Duodenal mucosa (tissue), 2 donors: ENCODE data around the gene EML2.

ENCODE experiments used
- H3K27ac ChIP-seq: one replicate; pipeline ENCODE4 v1.7.0; 2013; ENCODE audit warnings: low read depth, low read length
- H3K27me3 ChIP-seq, 2 donors: one replicate each; pipeline ENCODE4 v1.7.0; 2013; ENCODE audit warnings: low read length in 2 of 2, control low read depth in 1 of 2; ENCODE audit not compliant: insufficient read depth in 2 of 2, control insufficient read depth in 1 of 2
- H3K36me3 ChIP-seq, 2 donors: one replicate each; pipeline ENCODE4 v1.7.0; 2013; ENCODE audit warnings: low read length in 2 of 2, control low read depth in 1 of 2; ENCODE audit not compliant: insufficient read depth in 2 of 2, control insufficient read depth in 1 of 2
- H3K4me1 ChIP-seq, 2 donors: one replicate each; pipeline ENCODE4 v1.7.0; 2013; ENCODE audit warnings: low read length in 2 of 2, control low read depth in 1 of 2; ENCODE audit not compliant: insufficient read depth in 2 of 2, control insufficient read depth in 1 of 2
- H3K4me3 ChIP-seq, 2 donors: one replicate each; pipeline ENCODE4 v1.7.0; 2013; ENCODE audit warnings: low read length in 2 of 2, low read depth in 1 of 2
- H3K9ac ChIP-seq, 2 donors: one replicate each; pipeline ENCODE4 v1.7.0; 2013; ENCODE audit warnings: low read length in 2 of 2, low read depth in 1 of 2
- H3K9me3 ChIP-seq, 2 donors: one replicate each; pipeline ENCODE4 v1.7.0; 2013; ENCODE audit warnings: low read length in 2 of 2, control low read depth in 1 of 2; ENCODE audit not compliant: control insufficient read depth in 1 of 2

The EML2 gene

DNA sequence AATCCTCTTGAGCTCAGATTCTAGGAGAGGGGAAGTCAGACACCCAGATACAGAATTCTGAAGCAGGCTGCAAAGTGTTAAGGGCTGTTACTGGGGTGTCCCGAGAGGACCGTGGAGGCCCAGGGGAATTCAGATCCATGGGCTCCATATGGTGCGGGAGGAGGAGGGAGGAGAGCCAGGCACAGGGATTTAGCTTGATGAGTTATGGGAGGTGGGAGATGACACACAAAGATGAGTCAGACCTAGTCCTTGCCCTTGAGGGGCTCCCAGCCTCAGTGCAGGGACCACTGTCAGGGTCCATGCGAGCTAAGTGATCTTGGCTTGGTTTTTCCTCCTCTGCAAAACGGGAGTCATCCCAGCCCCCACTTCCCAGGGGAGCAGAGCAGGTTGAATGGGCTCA lies 14.4 kb upstream of the EML2 start:
- Histone ChIP-seq H3K9ac (no peak overlapping the region), H3K27ac (no peak overlapping the region), H3K9me3 (no peaks in the 10 kb centered on the region), H3K4me1 (no peaks in the 10 kb centered on the region), H3K4me3 (no peak overlapping the region), H3K36me3 (no peaks in the 10 kb centered on the region), H3K27me3 (no peaks in the 10 kb centered on the region)

DNA sequence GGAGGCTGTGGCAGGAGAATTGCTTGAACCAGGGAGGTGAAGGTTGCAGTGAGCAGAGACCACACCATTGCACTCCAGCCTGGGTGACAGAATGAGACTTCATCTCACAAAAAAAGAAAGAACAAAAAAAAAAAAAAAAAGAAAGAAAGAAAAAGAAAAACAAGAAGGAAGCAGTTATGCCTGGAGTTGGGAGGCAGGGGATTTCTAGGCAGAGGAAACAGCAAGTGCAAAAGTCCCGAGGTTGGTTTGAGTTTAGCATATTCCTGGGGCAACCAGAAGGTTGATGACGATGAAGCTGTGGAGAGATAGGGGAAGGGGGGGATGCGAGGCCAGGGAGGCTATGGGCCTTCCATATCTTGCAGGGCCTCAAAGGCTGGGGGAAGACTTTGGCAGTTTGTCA lies 11.5 kb upstream of the EML2 start:
- Histone ChIP-seq H3K36me3 (no peaks in the 10 kb centered on the region), H3K27me3 (no peaks in the 10 kb centered on the region), H3K9me3 (no peaks in the 10 kb centered on the region), H3K4me1 (peaks cover 0 to 7% of the 10 kb centered on the region in 2 donors), H3K4me3 (no peak overlapping the region), H3K9ac (no peak overlapping the region), H3K27ac (no peak overlapping the region)

GRCh38 chr19:45646345-45646698 lies 7.1 kb upstream of the EML2 start:
- Histone ChIP-seq H3K36me3 (no peaks in the 10 kb centered on the region), H3K4me3 (peak overlapping the region in 1 of 2 donors; percentile 43), H3K4me1 (peaks cover 19 to 22% of the 10 kb centered on the region in 2 donors), H3K9ac (no peak overlapping the region), H3K27ac (no peak overlapping the region), H3K27me3 (peaks cover 12 to 22% of the 10 kb centered on the region in 2 donors), H3K9me3 (no peaks in the 10 kb centered on the region)

GRCh38 chr19:45645631-45646344 lies 6.6 kb upstream of the EML2 start:
- no peaks in the 10 kb centered on the region for H3K9me3 ChIP-seq
- peaks cover 24 to 28% of the 10 kb centered on the region in 2 donors for H3K4me1 ChIP-seq
- H3K4me3 ChIP-seq: peak overlapping the region; percentile 43 to 46
- H3K27me3 ChIP-seq: peaks cover 12 to 22% of the 10 kb centered on the region in 2 donors
- no peaks in the 10 kb centered on the region for H3K36me3 ChIP-seq
- H3K27ac ChIP-seq: no peak overlapping the region
- H3K9ac ChIP-seq: no peak overlapping the region

- H3K36me3 ChIP-seq: no peaks in the 10 kb centered on the region
- peaks cover 26 to 29% of the 10 kb centered on the region in 2 donors for H3K4me1 ChIP-seq
- peak overlapping the region; percentile 43 to 46 for H3K4me3 ChIP-seq
- no peak overlapping the region for H3K27ac ChIP-seq
- H3K27me3 ChIP-seq: peaks cover 12 to 22% of the 10 kb centered on the region in 2 donors
- H3K9me3 ChIP-seq: no peaks in the 10 kb centered on the region
- no peak overlapping the region for H3K9ac ChIP-seq
Measured at GRCh38 chr19:45645068-45645630, 6.0 kb upstream of the EML2 start.

GRCh38 chr19:45643927-45644771 lies 5.0 kb upstream of the EML2 start:
- Histone ChIP-seq H3K27ac (no peak overlapping the region), H3K9me3 (no peaks in the 10 kb centered on the region), H3K4me3 (no peak overlapping the region), H3K9ac (no peak overlapping the region), H3K4me1 (peaks cover 26 to 29% of the 10 kb centered on the region in 2 donors), H3K27me3 (peaks cover 12 to 22% of the 10 kb centered on the region in 2 donors), H3K36me3 (no peaks in the 10 kb centered on the region)

DNA sequence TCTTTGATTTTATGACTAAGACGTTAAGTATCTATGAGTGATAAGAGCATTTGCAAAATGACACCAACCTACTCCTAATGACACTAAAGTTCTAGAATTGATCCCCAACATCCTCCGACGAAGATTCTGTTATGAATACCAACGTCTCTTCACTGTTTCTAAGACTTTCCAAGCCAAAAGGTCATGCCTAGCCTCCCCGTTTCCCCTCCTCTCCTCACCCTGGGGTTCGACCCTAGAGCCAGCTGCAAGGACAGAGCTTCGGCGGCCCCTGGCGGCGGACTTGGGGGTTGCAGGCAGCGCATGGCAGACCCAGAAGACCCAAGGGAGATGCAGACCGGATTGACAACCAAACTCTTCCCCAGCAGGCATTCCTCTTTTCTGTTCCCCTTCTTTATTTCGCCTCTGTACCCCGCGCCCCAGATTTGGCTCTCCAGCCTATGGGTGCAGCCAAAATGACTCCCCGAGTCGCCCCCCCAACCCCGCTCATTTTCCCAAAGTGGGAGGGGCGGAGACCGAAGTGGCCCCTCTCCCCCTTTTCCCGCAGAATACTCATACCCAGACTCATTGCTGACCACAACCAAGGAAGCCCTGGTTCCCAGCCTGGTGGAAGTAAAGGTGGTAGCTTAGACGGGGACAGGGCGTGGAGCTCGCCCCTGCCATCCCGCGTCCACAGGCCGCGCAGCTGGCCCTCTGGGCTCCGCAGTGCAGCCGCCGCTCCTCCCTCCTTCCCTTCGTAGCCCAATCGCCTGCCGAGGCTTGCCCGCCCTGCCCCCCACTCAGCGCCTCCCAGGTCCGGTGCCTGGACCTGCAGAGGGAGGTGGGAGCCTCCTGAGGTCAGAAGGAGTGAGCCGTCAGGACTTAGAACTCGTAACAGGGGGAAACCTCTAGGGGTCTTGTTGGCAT lies 4.1 kb upstream of the EML2 start:
- Histone ChIP-seq H3K27ac (no peak overlapping the region), H3K9ac (no peak overlapping the region), H3K4me3 (peak overlapping the region; percentile 8 to 28), H3K4me1 (peaks cover 29 to 38% of the 10 kb centered on the region in 2 donors), H3K36me3 (no peaks in the 10 kb centered on the region), H3K27me3 (peaks cover 12 to 22% of the 10 kb centered on the region in 2 donors), H3K9me3 (no peaks in the 10 kb centered on the region)

DNA sequence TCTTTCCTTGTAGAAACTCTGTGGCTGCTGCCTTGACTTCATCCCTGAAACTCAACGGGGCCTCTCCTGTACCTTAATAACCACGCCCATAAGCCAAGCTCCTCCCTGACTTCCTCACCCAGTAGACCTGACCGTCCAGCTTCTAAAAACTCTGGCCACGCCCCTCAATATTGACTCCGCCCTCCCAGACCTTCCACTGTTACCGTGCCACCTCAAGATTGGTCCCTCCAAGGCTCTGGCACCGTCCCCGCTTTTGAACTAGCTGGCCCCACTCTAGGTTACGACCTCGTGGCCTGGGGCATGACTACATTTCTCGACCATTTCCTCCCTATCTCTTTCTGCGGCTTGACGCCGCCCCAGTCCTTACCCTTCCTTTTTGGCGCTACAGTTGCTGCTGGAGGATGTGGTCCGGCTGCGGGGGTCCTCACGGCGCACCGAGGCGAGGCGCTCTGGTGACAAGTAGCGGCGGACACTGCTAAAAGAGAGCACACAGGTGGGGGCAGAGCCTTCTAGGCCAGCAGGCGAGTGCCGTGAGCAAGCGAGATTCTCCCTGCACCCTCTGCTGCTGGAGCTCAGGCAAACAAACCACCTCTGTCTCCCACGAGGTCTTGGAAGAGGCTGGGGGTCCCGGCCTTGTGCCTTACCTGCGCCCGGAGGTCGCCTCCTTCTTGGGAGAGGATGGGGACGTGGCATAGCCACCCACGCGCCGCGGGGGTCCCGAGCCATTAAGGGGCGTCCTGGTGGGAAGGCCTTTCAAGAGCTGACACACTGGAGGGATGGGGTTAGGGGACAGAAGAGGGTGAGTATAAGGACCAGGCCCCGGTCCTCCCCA lies 2.3 kb upstream of the EML2 start:
- Histone ChIP-seq H3K27me3 (peaks cover 12 to 22% of the 10 kb centered on the region in 2 donors), H3K36me3 (no peaks in the 10 kb centered on the region), H3K9me3 (no peaks in the 10 kb centered on the region), H3K27ac (peak overlapping the region; percentile 47), H3K4me3 (peak overlapping the region; percentile 69 to 74), H3K4me1 (peaks cover 34 to 40% of the 10 kb centered on the region in 2 donors), H3K9ac (peak overlapping the region in 1 of 2 donors; percentile 70)

- peak overlapping the region; percentile 47 for H3K27ac ChIP-seq
- H3K4me3 ChIP-seq: peak overlapping the region; percentile 69 to 74
- H3K9me3 ChIP-seq: no peaks in the 10 kb centered on the region
- peaks cover 28 to 40% of the 10 kb centered on the region in 2 donors for H3K4me1 ChIP-seq
- H3K9ac ChIP-seq: peak overlapping the region in 1 of 2 donors; percentile 70
- peaks cover 12 to 22% of the 10 kb centered on the region in 2 donors for H3K27me3 ChIP-seq
- H3K36me3 ChIP-seq: no peaks in the 10 kb centered on the region
Measured at GRCh38 chr19:45640849-45641273, 1.7 kb upstream of the EML2 start.
